Measurements from ENCODE around the gene MGARP. TPM values are rescaled to one million over a fixed set of nuclear protein-coding genes. Genes with fewer than 3 reads are reported as not detected.

MGARP gene
- total and polyA plus RNA-seq, 2 donors (not counting 1 experiment from before 2014, with no cell fraction given), result 15.2 to 18.2 TPM

- H3K27me3 ChIP-seq (ENCODE audit: control insufficient read depth, insufficient read depth, low read length), result no peaks in the 10 kb centered on the region
- H4K20me1 ChIP-seq (ENCODE audit: control insufficient read depth, extremely low read depth, insufficient read depth, low read length), result no peaks in the 10 kb centered on the region
- H3K79me2 ChIP-seq (ENCODE audit: control insufficient read depth, insufficient read depth, low read length), result peaks cover 4% of the 10 kb centered on the region
- H3K9me3 ChIP-seq (ENCODE audit: control insufficient read depth, insufficient read depth, low read depth, low read length), result no peaks in the 10 kb centered on the region
- TF ChIP-seq EZH2 (IDR thresholded peaks at IDR 0.05; ENCODE audit: low read length, missing control alignments), result no peak
- TF ChIP-seq, protein P1, sequence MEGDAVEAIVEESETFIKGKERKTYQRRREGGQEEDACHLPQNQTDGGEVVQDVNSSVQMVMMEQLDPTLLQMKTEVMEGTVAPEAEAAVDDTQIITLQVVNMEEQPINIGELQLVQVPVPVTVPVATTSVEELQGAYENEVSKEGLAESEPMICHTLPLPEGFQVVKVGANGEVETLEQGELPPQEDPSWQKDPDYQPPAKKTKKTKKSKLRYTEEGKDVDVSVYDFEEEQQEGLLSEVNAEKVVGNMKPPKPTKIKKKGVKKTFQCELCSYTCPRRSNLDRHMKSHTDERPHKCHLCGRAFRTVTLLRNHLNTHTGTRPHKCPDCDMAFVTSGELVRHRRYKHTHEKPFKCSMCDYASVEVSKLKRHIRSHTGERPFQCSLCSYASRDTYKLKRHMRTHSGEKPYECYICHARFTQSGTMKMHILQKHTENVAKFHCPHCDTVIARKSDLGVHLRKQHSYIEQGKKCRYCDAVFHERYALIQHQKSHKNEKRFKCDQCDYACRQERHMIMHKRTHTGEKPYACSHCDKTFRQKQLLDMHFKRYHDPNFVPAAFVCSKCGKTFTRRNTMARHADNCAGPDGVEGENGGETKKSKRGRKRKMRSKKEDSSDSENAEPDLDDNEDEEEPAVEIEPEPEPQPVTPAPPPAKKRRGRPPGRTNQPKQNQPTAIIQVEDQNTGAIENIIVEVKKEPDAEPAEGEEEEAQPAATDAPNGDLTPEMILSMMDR (conservative IDR thresholded peaks at IDR 0.05 in 1 of 2, IDR thresholded peaks at IDR 0.05 in 1 of 2; ENCODE audit: low read depth in 1 of 2, low read length in 2 of 2), result no peak
- H3K9ac ChIP-seq (ENCODE audit: insufficient read depth, low read length), result no peak overlapping the region
- no peak for DNase-seq (ENCODE audit: low read depth in 2 of 2)
- H3K4me1 ChIP-seq (ENCODE audit: control insufficient read depth, extremely low read depth, insufficient read depth, low read length), result peaks cover 15% of the 10 kb centered on the region
- H3K4me3 ChIP-seq (replicated peaks in 1 of 4; ENCODE audit: control extremely low read depth in 1 of 4, insufficient read depth in 1 of 4, low read depth in 3 of 4, low read length in 4 of 4), result peak overlapping the region in 3 of 4 experiments; percentile 4 to 75 (median 37)
- peak overlapping the region; percentile 64 for H2AFZ ChIP-seq (ENCODE audit: low read length)
- no peak overlapping the region for H3K27ac ChIP-seq (ENCODE audit: insufficient read depth, low read length)
- peak overlapping the region; percentile 39 for H3K4me2 ChIP-seq (ENCODE audit: extremely low read depth, insufficient read depth, low read length)
- H3K36me3 ChIP-seq (ENCODE audit: control insufficient read depth, insufficient read depth, low read length), result no peaks in the 10 kb centered on the region
Observed at GRCh38 chr4:139295942-139296299, 15.9 kb upstream of the MGARP start.

- no peaks in the 10 kb centered on the region for H3K27me3 ChIP-seq (ENCODE audit: control insufficient read depth, insufficient read depth, low read length)
- H3K36me3 ChIP-seq (ENCODE audit: control insufficient read depth, insufficient read depth, low read length), result no peaks in the 10 kb centered on the region
- H2AFZ ChIP-seq (ENCODE audit: low read length), result peak overlapping the region; percentile 72
- peak overlapping the region; percentile 79 for H3K27ac ChIP-seq (ENCODE audit: insufficient read depth, low read length)
- H3K4me1 ChIP-seq (ENCODE audit: control insufficient read depth, extremely low read depth, insufficient read depth, low read length), result peaks cover 13% of the 10 kb centered on the region
- H3K4me2 ChIP-seq (ENCODE audit: extremely low read depth, insufficient read depth, low read length), result peak overlapping the region; percentile 98
- peak overlapping the region; percentile 81 for H3K9ac ChIP-seq (ENCODE audit: insufficient read depth, low read length)
- peaks cover 2% of the 10 kb centered on the region for H3K79me2 ChIP-seq (ENCODE audit: control insufficient read depth, insufficient read depth, low read length)
- no peak for TF ChIP-seq EZH2 (IDR thresholded peaks at IDR 0.05; ENCODE audit: low read length, missing control alignments)
- TF ChIP-seq, protein P1 (conservative IDR thresholded peaks at IDR 0.05 in 1 of 2, IDR thresholded peaks at IDR 0.05 in 1 of 2; ENCODE audit: low read depth in 1 of 2, low read length in 2 of 2), result peak; percentile 84 to 87
- no peaks in the 10 kb centered on the region for H4K20me1 ChIP-seq (ENCODE audit: control insufficient read depth, extremely low read depth, insufficient read depth, low read length)
- peak overlapping the region; percentile 55 to 89 (median 76) for H3K4me3 ChIP-seq (replicated peaks in 1 of 4; ENCODE audit: control extremely low read depth in 1 of 4, insufficient read depth in 1 of 4, low read depth in 3 of 4, low read length in 4 of 4)
- peak; percentile 89 to 93 for DNase-seq (ENCODE audit: low read depth in 2 of 2)
- H3K9me3 ChIP-seq (ENCODE audit: control insufficient read depth, insufficient read depth, low read depth, low read length), result no peaks in the 10 kb centered on the region
Observed at GRCh38 chr4:139295206-139295941, 15.3 kb upstream of the MGARP start.

DNA sequence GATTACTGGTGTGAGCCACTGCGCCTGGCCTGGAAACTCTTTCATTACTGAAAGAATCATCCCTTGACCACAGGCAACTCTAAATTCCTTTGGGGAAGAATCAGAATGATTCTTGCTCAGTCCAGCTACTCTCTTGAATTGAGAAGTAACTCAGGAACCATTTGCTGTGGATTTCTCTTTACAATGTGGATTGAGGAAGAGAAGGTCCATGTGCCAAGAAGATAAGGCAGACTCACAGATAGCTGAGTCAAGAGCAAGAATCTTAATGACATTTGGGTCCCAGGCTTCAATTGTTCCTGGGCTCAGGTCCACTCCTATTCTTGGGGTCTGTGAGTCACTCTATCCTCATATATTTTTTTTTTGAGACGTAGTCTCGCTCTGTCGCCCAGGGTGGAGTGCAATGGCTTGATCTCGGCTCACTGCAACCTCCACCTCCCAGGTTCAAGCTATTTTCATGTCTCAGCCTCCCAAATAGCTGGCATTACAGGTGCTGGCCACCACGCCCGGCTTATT lies 6.2 kb upstream of the MGARP start:
- Histone ChIP-seq H3K27me3 (ENCODE audit: control insufficient read depth, insufficient read depth, low read length) (no peaks in the 10 kb centered on the region), H3K9ac (ENCODE audit: insufficient read depth, low read length) (no peak overlapping the region), H3K4me1 (ENCODE audit: control insufficient read depth, extremely low read depth, insufficient read depth, low read length) (no peaks in the 10 kb centered on the region), H2AFZ (ENCODE audit: low read length) (no peak overlapping the region), H3K79me2 (ENCODE audit: control insufficient read depth, insufficient read depth, low read length) (no peaks in the 10 kb centered on the region), H3K27ac (ENCODE audit: insufficient read depth, low read length) (no peak overlapping the region), H4K20me1 (ENCODE audit: control insufficient read depth, extremely low read depth, insufficient read depth, low read length) (no peaks in the 10 kb centered on the region), H3K4me3 (replicated peaks in 1 of 4; ENCODE audit: control extremely low read depth in 1 of 4, insufficient read depth in 1 of 4, low read depth in 3 of 4, low read length in 4 of 4) (no peak overlapping the region), H3K9me3 (ENCODE audit: control insufficient read depth, insufficient read depth, low read depth, low read length) (no peaks in the 10 kb centered on the region), H3K36me3 (ENCODE audit: control insufficient read depth, insufficient read depth, low read length) (peaks cover 2% of the 10 kb centered on the region), H3K4me2 (ENCODE audit: extremely low read depth, insufficient read depth, low read length) (no peak overlapping the region)
- peak in 1 of 2 donors; percentile 63 for DNase-seq (ENCODE audit: low read depth in 2 of 2)
- no peak for TF ChIP-seq EZH2 (IDR thresholded peaks at IDR 0.05; ENCODE audit: low read length, missing control alignments)

Data from fibroblast of lung (primary cell).